A172 (cell line): ENCODE measurements around the gene PRR30. TPM values are rescaled to one million over a fixed set of nuclear protein-coding genes. Genes with fewer than 3 reads are reported as not detected.

ENCODE experiments used
- DNase-seq: peaks from one replicate; pipeline ENCODE4 v3.0.0-alpha.2; 2015; ENCODE audit warnings: low spot score
- total RNA-seq: library from RNA; depleted of rRNA; stranded (reverse); fragments of >200 nt; shearing (Covaris generic); gene quantifications from 2 replicates; pipeline ENCODE4 v1.2.3, GENCODE V29; 2014

PRR30 gene
- total RNA-seq, 1 experiment from 2014 or later: not detected

DNA sequence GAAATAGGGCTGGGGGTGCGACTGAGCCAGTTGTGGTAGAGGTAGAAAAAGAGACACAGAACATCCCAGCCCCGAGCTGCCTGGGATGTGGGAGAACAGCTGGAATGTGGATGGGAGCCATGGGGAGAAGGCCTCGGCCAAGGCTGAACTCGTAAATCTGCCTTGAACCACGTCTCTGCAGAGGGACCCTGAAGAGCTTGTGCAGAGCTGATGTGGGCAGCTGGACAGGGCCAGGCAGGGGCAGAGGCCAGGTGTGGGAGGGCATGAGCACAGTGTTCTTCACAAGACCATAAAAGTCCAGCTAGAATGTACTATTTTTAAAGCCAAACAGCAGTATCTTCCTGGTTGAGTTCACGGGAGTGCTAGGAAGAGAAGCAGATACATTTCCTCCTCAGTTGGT lies 15.3 kb upstream of the PRR30 start:
- no peak for DNase-seq

DNA sequence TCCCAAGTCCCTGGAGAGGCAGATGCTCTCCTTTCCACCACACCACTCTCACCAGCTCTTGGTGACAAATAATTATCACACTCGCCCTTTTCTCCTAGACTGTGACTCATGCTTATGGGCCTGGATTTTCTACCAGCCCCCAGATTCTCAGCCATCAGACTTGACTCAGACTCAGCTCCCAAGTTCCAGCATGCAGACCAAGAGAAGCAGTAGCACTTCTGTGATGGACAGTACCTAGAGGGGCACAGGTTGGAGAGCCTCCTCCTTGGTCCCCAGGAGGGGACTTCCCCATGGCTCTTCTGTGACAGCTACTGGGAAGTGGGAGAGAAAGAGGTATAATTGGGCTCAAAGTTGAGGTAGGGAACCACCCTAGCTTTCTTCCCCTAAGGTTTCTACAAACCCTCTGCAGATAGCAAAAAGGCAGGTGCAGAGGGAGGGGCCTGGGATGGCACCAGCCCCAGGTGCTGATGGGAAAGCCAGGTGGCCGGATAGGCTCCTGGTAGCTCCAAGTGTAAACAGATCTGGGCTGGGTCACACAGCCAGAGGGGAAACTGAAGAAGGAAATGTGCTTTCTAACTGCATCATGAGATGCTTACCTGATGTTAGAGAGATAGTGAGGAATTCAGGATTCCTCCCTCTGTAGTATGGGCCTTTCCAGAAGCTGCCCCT lies 13.7 kb upstream of the PRR30 start:
- DNase-seq: peak; percentile 55

- no peak for DNase-seq
Measured at GRCh38 chr2:27152102-27152795, 13.0 kb upstream of the PRR30 start.

DNA sequence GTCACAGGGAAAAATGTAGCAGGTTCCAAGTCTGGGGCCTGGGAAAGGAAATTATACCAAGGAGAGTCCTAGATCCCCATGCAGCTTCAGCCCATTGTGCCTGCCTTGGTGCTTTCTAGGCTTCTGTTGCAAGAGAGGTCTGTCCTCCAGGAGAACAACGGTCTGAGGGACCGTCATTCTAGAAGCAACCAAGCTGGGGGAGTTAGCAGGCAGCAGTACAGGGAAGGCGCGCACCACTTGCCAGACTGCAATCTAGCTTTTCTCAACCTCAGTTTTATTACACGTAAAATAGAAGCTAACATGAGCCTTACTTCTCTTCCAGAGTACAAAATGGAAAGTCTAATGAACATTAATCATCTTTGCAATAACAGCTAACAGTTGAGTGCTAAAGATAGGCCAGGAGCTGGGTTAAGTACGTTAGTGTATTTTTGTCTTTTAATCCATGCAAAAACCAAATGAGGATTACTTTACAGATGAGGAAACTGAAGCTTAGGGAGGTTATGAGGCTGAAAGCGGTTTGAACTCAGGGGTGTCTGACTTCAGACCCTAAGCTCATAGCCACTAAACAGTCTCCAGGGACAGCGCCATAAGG lies 11.5 kb upstream of the PRR30 start:
- no peak for DNase-seq

DNA sequence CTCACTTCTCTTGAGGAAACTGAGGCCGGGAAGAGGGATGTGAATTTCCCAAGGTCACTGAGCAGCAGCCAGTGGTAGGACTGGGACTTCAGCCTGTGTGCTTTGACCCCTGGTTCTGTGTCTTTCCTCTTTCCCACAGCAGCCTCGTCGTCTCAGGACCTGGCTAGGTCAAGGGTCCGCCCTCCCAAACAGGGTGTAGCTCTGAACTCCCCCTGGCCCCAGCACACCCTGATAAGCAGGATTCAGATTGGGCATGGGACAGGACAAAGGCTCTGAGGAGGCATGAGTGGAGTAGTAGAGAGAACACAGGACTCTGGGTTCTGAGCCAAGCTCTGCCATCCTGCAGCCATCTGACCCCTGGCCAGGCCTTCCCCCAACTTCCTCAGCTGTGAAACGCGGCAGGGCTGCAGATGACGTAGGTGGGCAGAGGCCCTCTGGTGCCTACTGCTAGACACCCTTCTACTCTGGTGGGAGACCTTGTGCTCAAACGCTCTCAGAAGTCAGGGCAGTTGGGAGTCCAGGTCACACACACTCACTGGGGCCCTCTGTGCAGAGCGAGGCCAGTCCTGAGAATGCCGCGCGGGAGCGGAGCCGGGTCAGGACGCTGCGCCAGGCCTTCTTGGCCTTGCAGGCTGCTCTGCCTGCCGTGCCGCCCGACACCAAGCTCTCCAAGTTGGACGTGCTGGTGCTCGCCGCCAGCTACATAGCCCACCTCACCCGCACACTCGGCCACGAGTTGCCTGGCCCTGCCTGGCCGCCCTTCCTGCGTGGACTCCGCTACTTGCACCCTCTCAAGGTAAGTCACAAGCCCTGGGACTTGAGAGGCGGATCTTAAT lies 10.6 kb upstream of the PRR30 start:
- no peak for DNase-seq

- no peak for DNase-seq
Measured at GRCh38 chr2:27148801-27149439, 9.7 kb upstream of the PRR30 start, which contains the start of gene TCF23. Gene TCF23 (plus strand): TSS chr2:27149004. CDS start chr2:27149134, 130 bp downstream.

GRCh38 chr2:27147935-27148334 lies 8.7 kb upstream of the PRR30 start:
- DNase-seq: no peak

DNA sequence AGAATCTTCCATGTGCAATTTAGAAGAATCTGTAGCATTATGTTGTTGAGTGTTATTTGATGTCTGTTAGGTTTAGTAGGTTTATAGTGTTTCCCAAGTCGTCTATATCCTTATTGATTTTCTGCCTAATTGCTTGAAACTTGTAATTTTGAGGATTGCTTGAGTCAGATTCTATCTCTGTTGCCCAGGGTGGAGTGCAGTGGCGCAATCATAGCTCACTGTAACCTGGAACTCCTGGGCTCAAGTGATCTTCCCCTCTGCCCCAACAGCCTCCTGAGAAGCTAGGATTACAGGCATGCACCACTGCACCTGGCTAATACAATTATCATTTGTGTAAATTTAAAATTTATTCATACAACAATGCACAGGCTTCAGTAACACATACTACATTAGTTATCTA lies 6.5 kb upstream of the PRR30 start:
- no peak for DNase-seq

- DNase-seq: no peak
Measured at GRCh38 chr2:27143285-27143684, 4.1 kb upstream of the PRR30 start.

- DNase-seq: no peak
Measured at GRCh38 chr2:27138111-27138510, 1.1 kb downstream of the PRR30 start.

DNA sequence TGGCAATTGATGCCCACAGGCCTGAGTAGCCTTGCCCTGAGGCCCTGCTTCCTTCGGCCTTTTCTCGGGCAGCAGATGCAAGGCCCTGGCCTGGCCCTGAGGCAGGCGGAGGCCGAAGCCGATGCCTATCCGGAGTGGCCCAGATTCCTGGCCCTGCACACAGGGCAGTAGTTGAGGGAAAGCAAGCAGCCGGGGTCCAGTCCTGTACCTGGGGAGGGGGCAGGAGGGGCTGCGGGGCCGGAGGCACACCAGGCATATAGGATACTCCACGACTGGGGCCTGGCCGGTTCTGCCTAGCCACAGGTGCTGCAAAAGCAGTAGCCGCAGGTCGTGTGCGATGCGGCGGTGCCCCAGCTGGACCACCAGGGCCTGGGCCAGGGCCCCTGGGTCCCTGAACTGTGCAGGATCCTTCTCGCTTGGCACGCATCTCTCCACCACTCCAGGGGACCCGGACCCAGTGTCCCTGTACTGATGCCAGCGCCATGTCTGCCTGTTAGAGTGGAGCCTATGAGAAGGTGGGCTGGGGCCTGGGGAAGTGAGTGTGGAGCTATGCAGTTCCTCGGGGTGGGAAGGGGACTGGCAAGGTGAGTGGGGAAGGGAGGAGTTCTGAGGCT lies 1.8 kb downstream of the PRR30 start:
- no peak for DNase-seq

- no peak for DNase-seq
Measured at GRCh38 chr2:27136751-27137150, 2.5 kb downstream of the PRR30 start.

- DNase-seq: no peak
Measured at GRCh38 chr2:27135478-27135955, 3.7 kb downstream of the PRR30 start.

- no peak for DNase-seq
Measured at GRCh38 chr2:27134781-27135477, 4.3 kb downstream of the PRR30 start.

DNA sequence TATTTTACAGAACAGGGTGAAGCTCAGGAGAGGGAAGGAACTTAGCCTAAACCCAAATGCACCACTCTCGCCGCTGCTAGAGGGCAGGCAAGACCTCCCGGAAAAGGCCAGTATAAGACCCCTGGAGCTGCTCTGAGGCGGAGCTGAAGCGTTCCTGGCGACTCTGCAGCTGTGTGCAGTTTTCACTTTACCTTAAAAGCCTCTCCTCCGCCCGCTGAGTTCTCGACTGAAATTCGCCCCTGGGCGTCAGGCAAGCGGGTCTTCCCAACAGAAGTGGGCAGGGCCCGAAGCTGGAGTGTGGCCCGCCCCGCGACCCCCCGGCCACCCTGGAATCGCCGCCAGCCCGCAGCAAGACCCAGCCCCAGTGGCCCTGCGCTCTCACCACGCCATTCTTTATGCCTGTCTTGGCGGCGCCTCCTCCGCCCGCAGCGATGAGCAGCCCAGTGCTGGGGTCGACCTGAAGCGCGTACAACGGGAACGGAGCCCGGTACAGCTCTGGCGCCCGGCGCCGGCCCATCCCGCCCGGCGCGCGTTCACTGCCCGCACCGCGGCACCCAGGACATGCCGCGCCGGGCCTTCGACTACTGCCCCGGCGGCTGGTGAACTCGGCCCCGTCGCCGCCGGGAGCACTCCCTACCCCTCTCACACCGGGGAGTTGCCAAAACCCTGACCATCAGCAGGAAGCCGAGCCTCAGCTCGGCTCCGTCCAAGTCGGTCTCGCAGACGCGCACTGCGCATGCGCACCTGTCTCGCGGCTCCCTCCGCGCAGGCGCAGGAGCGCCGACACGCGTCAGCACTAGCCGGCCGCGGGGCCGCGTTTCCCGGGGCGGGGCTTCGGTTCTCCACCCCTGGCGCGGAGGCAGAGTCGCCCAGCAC lies 5.1 kb downstream of the PRR30 start, which contains the start of gene PREB:
Gene PREB (minus strand): TSS at position 732 of the 876 bp plus-strand sequence. CDS start 215 bp downstream, at position 517.
- peak; percentile 84 for DNase-seq

DNA sequence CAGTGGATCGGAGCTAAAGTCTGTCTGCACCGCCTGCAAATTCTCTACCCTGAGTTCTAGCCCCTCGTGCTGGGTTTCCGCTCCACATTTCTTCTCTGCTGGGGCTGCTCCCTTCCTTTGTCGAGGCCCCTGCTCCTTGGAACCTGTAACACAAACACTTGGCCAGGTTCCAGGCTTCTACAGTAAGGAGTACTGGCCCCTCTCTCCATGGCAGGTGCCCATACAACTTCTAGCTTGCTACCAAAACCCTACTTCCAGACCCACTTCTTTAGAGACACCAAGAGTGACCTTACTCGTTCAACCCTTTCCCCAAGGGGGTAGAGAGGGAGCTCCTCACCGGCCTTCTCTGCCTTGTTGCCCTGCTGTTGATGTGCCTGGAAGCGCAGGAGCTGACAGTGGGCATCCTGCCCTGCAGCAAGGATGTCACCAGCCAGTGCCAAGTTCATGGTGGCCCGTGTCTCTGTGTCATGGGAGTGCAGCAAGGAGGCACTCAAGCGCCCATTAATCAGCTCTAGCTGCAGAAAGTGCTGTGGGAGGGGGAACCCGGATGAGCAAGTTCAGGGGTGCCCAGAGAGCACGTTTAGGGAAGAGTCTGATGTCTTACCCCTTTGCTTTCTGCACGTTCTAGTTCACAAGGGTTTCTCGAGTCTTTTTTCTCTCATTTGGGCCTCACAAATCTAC lies 5.9 kb downstream of the PRR30 start:
- DNase-seq: peak; percentile 10

- no peak for DNase-seq
Measured at GRCh38 chr2:27131429-27131828, 7.8 kb downstream of the PRR30 start.

DNA sequence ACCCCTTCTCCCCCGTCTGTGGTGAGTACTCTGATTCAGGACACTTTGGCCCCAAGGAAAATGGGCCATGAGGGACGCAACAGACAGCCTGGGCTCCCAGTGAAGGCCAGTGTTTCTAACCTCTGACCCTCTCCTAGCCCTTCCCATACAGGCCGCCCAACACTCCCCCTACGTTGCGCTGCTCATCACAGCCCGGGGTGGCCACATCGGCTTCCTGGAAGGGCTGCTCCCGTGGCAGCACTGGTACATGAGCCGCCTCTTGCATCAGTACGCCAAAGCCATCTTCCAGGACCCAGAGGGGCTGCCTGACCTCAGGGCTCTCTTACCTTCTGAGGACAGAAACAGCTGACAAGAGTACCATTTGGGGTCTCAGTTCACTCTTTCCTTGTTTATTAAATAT lies 8.8 kb downstream of the PRR30 start:
- DNase-seq: no peak
